CD14-positive monocyte (primary cell): ENCODE measurements around the gene TSPAN18. TPM values are rescaled to one million over a fixed set of nuclear protein-coding genes. Genes with fewer than 3 reads are reported as not detected.
A peak's percentile ranks its signal among the peaks of the same experiment; 100 is the strongest.

Source experiments
- DNase-seq, 3 donors: peaks; one replicate each; pipeline ENCODE4 v3.0.0-alpha.2; 2011 to 2022
- H2AFZ ChIP-seq: 2 replicates; pipeline ENCODE4 v1.6.0; 2012; ENCODE audit warnings: mild to moderate bottlenecking, low read depth, low read length, inconsistent platforms; ENCODE audit not compliant: insufficient read depth, poor library complexity, severe bottlenecking
- H3K27ac ChIP-seq, 2 donors: 1 replicate in 1 of 2; 2 replicates in 1 of 2; pipeline ENCODE4 v1.5.1; 2012 to 2013; ENCODE audit warnings: low read length in 2 of 2, control low read depth in 1 of 2, inconsistent platforms in 1 of 2, low read depth in 1 of 2, mild to moderate bottlenecking in 1 of 2
- H3K27me3 ChIP-seq, 2 donors: one replicate each; pipeline versions ENCODE4 v1.6.0 to v1.6.1; 2011 to 2013; ENCODE audit warnings: low read length in 2 of 2; ENCODE audit not compliant: control insufficient read depth in 2 of 2, insufficient read depth in 2 of 2
- H3K36me3 ChIP-seq, 2 donors: replicated peaks in 1 of 2; 1 replicate in 1 of 2; 2 replicates in 1 of 2; pipeline versions ENCODE4 v1.5.1 to v1.6.1; 2012 to 2013; ENCODE audit warnings: low read length in 2 of 2, control low read depth in 1 of 2, inconsistent platforms in 1 of 2, mild to moderate bottlenecking in 1 of 2; ENCODE audit not compliant: insufficient read depth in 2 of 2, control insufficient read depth in 1 of 2
- H3K4me1 ChIP-seq, 2 donors: 1 replicate in 1 of 2; 2 replicates in 1 of 2; pipeline versions ENCODE4 v1.5.1 to v1.6.1; 2012 to 2013; ENCODE audit warnings: low read length in 2 of 2, control low read depth in 1 of 2, inconsistent platforms in 1 of 2, mild to moderate bottlenecking in 1 of 2, moderate library complexity in 1 of 2; ENCODE audit not compliant: insufficient read depth in 2 of 2, control insufficient read depth in 1 of 2
- H3K4me2 ChIP-seq: replicated peaks from 2 replicates; pipeline ENCODE3; 2012; ENCODE audit warnings: low read length, moderate library complexity, mild to moderate bottlenecking; ENCODE audit not compliant: poor library complexity, severe bottlenecking; ENCODE audit errors: extremely low read depth
- H3K4me3 ChIP-seq, 3 experiments: fragments of 200-600 bp in 1 of 3; sonication (generic) in 1 of 3; replicated peaks in 1 of 3; 1 replicate in 2 of 3; 2 replicates in 1 of 3; pipeline ENCODE4 v1.5.1; 2011 to 2013; ENCODE audit warnings: low read length in 3 of 3, mild to moderate bottlenecking in 3 of 3, control low read depth in 2 of 3, low read depth in 2 of 3, inconsistent platforms in 1 of 3, moderate library complexity in 1 of 3
- H3K79me2 ChIP-seq: 2 replicates; pipeline ENCODE4 v1.6.0; 2012; ENCODE audit warnings: mild to moderate bottlenecking, control low read depth, inconsistent platforms, low read length, moderate library complexity; ENCODE audit not compliant: insufficient read depth
- H3K9ac ChIP-seq: 2 replicates; pipeline ENCODE4 v1.6.0; 2017; ENCODE audit warnings: low read length, mild to moderate bottlenecking; ENCODE audit not compliant: insufficient read depth, poor library complexity, severe bottlenecking
- H3K9me3 ChIP-seq, 2 donors: replicated peaks in 1 of 2; 1 replicate in 1 of 2; 2 replicates in 1 of 2; pipeline versions ENCODE4 v1.5.1 to v1.6.1; 2012 to 2013; ENCODE audit warnings: low read length in 2 of 2, control low read depth in 1 of 2; ENCODE audit not compliant: control insufficient read depth in 1 of 2, insufficient read depth in 1 of 2
- H4K20me1 ChIP-seq: 2 replicates; pipeline ENCODE4 v1.6.0; 2012; ENCODE audit warnings: mild to moderate bottlenecking, low read length, control low read depth, moderate library complexity; ENCODE audit not compliant: insufficient read depth
- H3K27ac Mint-ChIP-seq, 7 donors: one replicate each; pipeline ENCODE4 v1.8.0; 2020; ENCODE audit warnings: mild to moderate bottlenecking in 7 of 7, mixed read lengths in 7 of 7, moderate library complexity in 6 of 7, inconsistent platforms in 2 of 7
- H3K27me3 Mint-ChIP-seq, 3 donors: one replicate each; pipeline ENCODE4 v1.8.0; 2021 to 2022; ENCODE audit warnings: low read depth in 3 of 3, mild to moderate bottlenecking in 3 of 3, mixed read lengths in 3 of 3, moderate library complexity in 3 of 3, inconsistent platforms in 1 of 3
- H3K36me3 Mint-ChIP-seq, 2 donors: one replicate each; pipeline ENCODE4 v1.8.0; 2020; ENCODE audit warnings: mixed read lengths in 2 of 2, inconsistent platforms in 1 of 2, mild to moderate bottlenecking in 1 of 2
- H3K4me1 Mint-ChIP-seq: one replicate; pipeline ENCODE4 v1.8.0; 2020; ENCODE audit warnings: mild to moderate bottlenecking, mixed read lengths
- H3K4me3 Mint-ChIP-seq, 2 donors: one replicate each; pipeline ENCODE4 v1.8.0; 2020; ENCODE audit warnings: mild to moderate bottlenecking in 2 of 2, mixed read lengths in 2 of 2, moderate library complexity in 1 of 2
- H3K9me3 Mint-ChIP-seq, 7 donors: one replicate each; pipeline ENCODE4 v1.8.0; 2020 to 2022; ENCODE audit warnings: mixed read lengths in 7 of 7, mild to moderate bottlenecking in 6 of 7, moderate library complexity in 6 of 7, inconsistent platforms in 2 of 7
- CTCF ChIP-seq: fragments of 200-600 bp; IDR thresholded peaks from one replicate; pipeline ENCODE4 v1.8.0; 2022; ENCODE audit warnings: antibody characterized with exemption, mild to moderate bottlenecking
- WGBS: methylation state at CpG from one replicate; pipeline ENCODE4 v1.1.5; 2013; ENCODE audit warnings: missing lambda C conversion rate; ENCODE audit not compliant: insufficient coverage; 5-methylcytosine and 5-hydroxymethylcytosine counted together
- intact Hi-C, 2 donors: fragments of 100-400 bp; cut with micrococcal nuclease; formaldehyde crosslinking; loops; one replicate each; pipeline versions ENCODE4 v1.15.0 to v1.15.1; 2023
- polyA plus RNA-seq, 3 donors: library from polyadenylated mRNA; depleted of rRNA in 1 of 3; unstranded in 2 of 3; stranded (reverse) in 1 of 3; fragments of 300-500 nt in 2 of 3; fragments of >200 nt in 1 of 3; fragmentation: Illumina TruSeq in 2 of 3; gene quantifications; 1 replicate in 2 of 3; 2 replicates in 1 of 3; pipeline ENCODE4 v1.2.3, GENCODE V29; 2012 to 2021

Gene TSPAN18
- polyA plus RNA-seq, 3 donors: not detected

- no peak overlapping the region for H3K27ac ChIP-seq
- intact Hi-C loops: no loop called here
- Mint-ChIP-seq H3K9me3 (peaks cover 0 to 9% (median 3%) of the 10 kb centered on the region in 7 donors), H3K27ac (no peak overlapping the region), H3K4me1 (peaks cover 13% of the 10 kb centered on the region), H3K36me3 (peaks cover 0 to 1% of the 10 kb centered on the region in 2 donors), H3K4me3 (no peak overlapping the region), H3K27me3 (peaks cover 45 to 72% (median 71%) of the 10 kb centered on the region in 3 donors)
- peak overlapping the region; percentile 43 for H3K9ac ChIP-seq
- WGBS: 0% methylated on average over 45 of the region's 45 CpGs
- no peaks in the 10 kb centered on the region for H3K79me2 ChIP-seq
- H3K4me3 ChIP-seq: peak overlapping the region in 1 of 3 experiments; percentile 67
- no peak for TF ChIP-seq CTCF
- H2AFZ ChIP-seq: peak overlapping the region; percentile 51
- H3K27me3 ChIP-seq: peaks cover 27 to 62% of the 10 kb centered on the region in 2 donors
- H3K4me1 ChIP-seq: peaks cover 13 to 14% of the 10 kb centered on the region in 2 donors
- H3K9me3 ChIP-seq: no peaks in the 10 kb centered on the region
- H3K4me2 ChIP-seq: peak overlapping the region; percentile 71
- DNase-seq: no peak
- H4K20me1 ChIP-seq: no peaks in the 10 kb centered on the region
- H3K36me3 ChIP-seq: no peaks in the 10 kb centered on the region
Observed at GRCh38 chr11:44727114-44727372, 281 bp downstream of the TSPAN18 start.

DNA sequence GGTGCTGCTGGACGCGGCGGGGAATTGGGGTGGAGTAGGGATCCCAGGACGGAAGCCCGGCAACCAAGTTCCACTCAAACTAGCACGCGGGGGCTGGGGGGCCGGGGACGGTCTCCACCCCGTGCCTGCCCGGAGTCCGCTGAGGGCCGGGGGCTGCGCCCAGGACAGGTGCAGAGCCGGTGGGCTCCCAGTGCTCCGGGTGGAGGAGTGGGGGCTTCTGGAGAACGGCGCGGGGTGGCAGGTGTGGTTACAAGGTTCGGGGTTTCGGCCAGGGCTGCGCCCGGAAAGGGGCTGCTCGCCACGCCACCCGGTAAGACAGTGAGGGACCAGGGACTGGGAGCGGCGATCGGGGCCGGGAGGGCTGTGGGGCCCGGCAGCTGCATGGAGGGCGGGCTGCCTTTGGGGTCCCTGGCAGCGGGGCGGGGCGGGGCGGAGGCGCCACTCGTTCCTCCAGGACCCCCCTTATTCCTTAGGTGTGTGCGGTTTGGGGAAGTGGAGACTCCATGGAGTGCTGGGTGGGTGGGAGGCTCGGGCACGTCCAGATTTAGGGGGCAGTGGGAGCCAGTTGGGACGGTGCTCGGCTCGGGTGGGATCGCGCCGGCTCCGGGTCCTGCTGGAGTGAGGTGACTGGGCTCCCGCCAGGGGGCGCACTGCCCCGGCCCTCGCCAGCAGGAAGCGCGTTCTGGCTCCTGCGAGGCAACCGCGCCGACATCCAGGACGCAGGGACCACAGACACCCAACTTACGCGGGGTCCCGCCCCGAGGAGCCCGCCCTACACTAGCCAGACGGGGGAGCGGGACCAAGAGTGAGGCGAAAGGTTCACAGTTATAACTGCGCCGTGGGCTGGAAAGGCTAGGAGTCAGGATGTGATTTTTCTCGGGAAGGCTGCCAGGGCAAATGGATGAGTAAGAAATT, 868 bp downstream of the TSPAN18 start:
- Histone ChIP-seq H3K9ac (peak overlapping the region; percentile 43), H3K27ac (no peak overlapping the region), H3K9me3 (peaks cover 0 to under 1% of the 10 kb centered on the region in 2 donors), H3K79me2 (no peaks in the 10 kb centered on the region), H4K20me1 (no peaks in the 10 kb centered on the region), H3K4me2 (peak overlapping the region; percentile 71), H3K27me3 (peaks cover 27 to 62% of the 10 kb centered on the region in 2 donors), H3K4me1 (peaks cover 13 to 14% of the 10 kb centered on the region in 2 donors), H2AFZ (peak overlapping the region; percentile 51), H3K4me3 (peak overlapping the region in 2 of 3 experiments; percentile 5 to 67), H3K36me3 (no peaks in the 10 kb centered on the region)
- H3K27me3 Mint-ChIP-seq: peaks cover 45 to 71% (median 69%) of the 10 kb centered on the region in 3 donors
- peak; percentile 33 to 55 (median 40) for DNase-seq
- 1% methylated on average over 61 of the region's 70 CpGs for WGBS
- peaks cover 13% of the 10 kb centered on the region for H3K4me1 Mint-ChIP-seq
- peak overlapping the region in 2 of 7 donors; percentile 54 to 57 for H3K27ac Mint-ChIP-seq
- peak; percentile 94 for TF ChIP-seq CTCF
- intact Hi-C loops: loop anchor here (1.0 to 2.0 kb wide), 2 partner anchors 183 to 184 kb away; no protein-coding TSS in a partner anchor
- H3K36me3 Mint-ChIP-seq: peaks cover 0 to 1% of the 10 kb centered on the region in 2 donors
- H3K4me3 Mint-ChIP-seq: peak overlapping the region; percentile 73 to 81
- peaks cover 0 to 9% (median 3%) of the 10 kb centered on the region in 7 donors for H3K9me3 Mint-ChIP-seq
